ENCODE measurements around the gene RFPL1.

The RFPL1 gene

DNA sequence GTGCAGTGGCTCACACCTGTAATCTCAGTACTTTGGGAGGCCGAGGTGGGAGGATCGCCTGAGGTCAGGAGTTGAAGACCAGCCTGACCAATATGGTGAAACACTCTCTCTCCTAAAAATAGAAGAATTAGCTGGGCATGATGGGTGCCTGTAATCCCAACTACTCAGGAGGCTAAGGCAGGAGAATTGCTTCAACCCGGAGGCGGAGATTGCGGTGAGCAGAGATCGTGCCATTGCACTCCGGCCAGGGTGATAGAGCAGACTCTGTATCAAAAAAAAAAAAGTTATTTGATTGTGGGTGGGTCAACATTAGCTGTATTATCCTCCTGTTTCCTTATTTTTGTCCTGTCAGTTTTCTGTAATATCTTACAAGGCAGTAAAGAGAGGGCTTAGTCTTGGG is 11.9 kb upstream of the RFPL1 start:
- TF ChIP-seq, protein P1, sequence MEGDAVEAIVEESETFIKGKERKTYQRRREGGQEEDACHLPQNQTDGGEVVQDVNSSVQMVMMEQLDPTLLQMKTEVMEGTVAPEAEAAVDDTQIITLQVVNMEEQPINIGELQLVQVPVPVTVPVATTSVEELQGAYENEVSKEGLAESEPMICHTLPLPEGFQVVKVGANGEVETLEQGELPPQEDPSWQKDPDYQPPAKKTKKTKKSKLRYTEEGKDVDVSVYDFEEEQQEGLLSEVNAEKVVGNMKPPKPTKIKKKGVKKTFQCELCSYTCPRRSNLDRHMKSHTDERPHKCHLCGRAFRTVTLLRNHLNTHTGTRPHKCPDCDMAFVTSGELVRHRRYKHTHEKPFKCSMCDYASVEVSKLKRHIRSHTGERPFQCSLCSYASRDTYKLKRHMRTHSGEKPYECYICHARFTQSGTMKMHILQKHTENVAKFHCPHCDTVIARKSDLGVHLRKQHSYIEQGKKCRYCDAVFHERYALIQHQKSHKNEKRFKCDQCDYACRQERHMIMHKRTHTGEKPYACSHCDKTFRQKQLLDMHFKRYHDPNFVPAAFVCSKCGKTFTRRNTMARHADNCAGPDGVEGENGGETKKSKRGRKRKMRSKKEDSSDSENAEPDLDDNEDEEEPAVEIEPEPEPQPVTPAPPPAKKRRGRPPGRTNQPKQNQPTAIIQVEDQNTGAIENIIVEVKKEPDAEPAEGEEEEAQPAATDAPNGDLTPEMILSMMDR (IDR thresholded peaks at IDR 0.05; ENCODE audit: low read depth, low read length): no peak
- Histone ChIP-seq H3K27ac (no peak overlapping the region), H3K4me3 (ENCODE audit: low read depth, low read length) (no peak overlapping the region), H3K27me3 (ENCODE audit: insufficient read depth, low read depth, severe bottlenecking) (no peaks in the 10 kb centered on the region), H3K9me3 (ENCODE audit: severe bottlenecking) (no peaks in the 10 kb centered on the region), H3K36me3 (no peaks in the 10 kb centered on the region)
- no peak for DNase-seq

DNA sequence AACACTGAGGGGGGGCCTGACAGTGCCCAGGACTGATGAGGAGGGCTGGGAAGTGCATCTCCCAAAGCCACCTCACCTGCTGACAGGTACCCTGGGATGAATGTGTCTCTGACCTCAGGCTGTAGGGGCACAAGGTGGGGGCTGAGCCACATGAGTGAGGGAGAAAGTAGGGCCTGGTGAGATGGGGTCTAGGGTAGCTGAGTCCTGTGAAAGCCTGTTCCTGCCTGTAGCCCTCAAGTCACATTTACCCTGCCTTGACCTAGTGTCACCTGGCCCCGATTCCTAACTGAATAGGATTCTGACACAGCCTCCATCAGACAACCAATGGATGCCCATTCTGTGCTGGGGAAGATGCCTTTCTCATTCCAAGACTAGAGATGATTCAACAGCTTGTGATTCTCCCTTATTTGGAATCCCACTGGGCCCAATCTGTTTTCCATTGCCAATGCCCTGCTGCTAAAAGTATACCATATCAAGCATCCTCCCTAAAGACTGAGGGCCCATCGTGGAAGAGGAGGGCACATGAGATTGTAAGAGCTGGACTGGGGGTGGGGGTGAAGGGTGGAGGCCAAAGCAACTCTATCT is 11.1 kb upstream of the RFPL1 start:
- Histone ChIP-seq H3K36me3 (no peaks in the 10 kb centered on the region), H3K27ac (no peak overlapping the region), H3K9me3 (ENCODE audit: severe bottlenecking) (no peaks in the 10 kb centered on the region), H3K27me3 (ENCODE audit: insufficient read depth, low read depth, severe bottlenecking) (no peaks in the 10 kb centered on the region), H3K4me3 (ENCODE audit: low read depth, low read length) (no peak overlapping the region)
- TF ChIP-seq, protein P1 (IDR thresholded peaks at IDR 0.05; ENCODE audit: low read depth, low read length): no peak
- DNase-seq: no peak

DNA sequence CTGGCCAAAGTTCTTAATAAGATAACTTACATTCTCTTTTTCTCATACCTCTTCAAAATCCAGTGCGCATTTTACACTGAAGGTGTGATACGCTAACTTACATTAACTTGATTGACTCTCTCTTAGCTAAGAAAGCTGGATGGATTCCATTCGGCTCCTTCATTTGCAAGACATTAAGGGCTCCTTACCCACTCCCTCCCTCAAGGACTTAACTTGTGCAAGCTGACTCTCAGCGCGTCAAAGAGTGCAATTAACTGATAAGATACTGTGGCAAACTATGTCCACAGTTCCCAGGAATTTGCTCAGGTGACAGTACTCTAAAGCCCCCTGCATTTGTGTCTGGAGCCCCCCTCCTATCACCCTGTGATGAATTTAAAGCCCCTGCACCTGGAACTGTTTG is 6.4 kb upstream of the RFPL1 start:
- no peak for DNase-seq
- no peak overlapping the region for H3K27ac ChIP-seq
- H3K36me3 ChIP-seq: no peaks in the 10 kb centered on the region
- TF ChIP-seq, protein P1 (IDR thresholded peaks at IDR 0.05; ENCODE audit: low read depth, low read length): no peak
- H3K4me3 ChIP-seq (ENCODE audit: low read depth, low read length): no peak overlapping the region
- H3K27me3 ChIP-seq (ENCODE audit: insufficient read depth, low read depth, severe bottlenecking): no peaks in the 10 kb centered on the region
- no peaks in the 10 kb centered on the region for H3K9me3 ChIP-seq (ENCODE audit: severe bottlenecking)

DNA sequence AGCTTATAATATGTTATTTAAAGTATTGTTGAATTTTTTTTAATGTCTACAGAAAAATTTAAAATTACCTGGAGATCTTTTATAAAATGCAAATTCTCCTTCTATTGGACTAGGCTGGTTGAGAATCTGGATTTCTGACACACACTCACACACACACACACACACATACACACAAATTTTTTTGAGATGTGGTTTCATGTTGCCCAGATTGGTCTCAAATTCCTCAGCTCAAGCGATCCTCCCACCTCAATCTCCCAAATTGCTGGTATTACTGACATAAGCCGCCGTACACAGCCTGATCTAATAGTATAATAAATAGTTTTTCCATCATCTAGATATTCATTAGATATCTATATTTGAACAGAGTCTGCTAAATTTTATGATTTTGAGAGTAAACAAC is 4.5 kb upstream of the RFPL1 start:
- Histone ChIP-seq H3K27ac (no peak overlapping the region), H3K27me3 (ENCODE audit: insufficient read depth, low read depth, severe bottlenecking) (no peaks in the 10 kb centered on the region), H3K36me3 (no peaks in the 10 kb centered on the region), H3K9me3 (ENCODE audit: severe bottlenecking) (no peaks in the 10 kb centered on the region), H3K4me3 (ENCODE audit: low read depth, low read length) (no peak overlapping the region)
- DNase-seq: no peak
- TF ChIP-seq, protein P1 (IDR thresholded peaks at IDR 0.05; ENCODE audit: low read depth, low read length): no peak

DNA sequence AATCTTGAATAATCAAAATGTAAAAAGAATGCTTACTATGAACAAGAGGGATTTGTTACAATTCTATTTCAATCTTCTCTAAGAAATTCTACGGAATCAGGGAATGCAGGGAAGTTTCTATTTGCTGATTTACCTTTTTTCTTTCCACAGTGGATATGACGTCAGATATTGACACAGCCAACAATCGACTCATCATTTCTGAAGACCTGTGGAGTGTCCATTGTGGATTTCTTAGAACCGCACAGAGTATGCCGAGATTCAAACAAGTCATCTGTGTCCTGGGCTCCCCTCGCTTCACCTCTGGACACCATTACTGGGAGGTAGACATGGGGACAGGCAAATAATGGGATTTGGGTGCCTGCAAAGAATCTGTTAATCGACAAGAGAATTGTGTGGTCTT is 4.1 kb upstream of the RFPL1 start:
- H3K4me3 ChIP-seq (ENCODE audit: low read depth, low read length): no peak overlapping the region
- no peak for DNase-seq
- H3K27me3 ChIP-seq (ENCODE audit: insufficient read depth, low read depth, severe bottlenecking): no peaks in the 10 kb centered on the region
- no peaks in the 10 kb centered on the region for H3K36me3 ChIP-seq
- H3K27ac ChIP-seq: no peak overlapping the region
- TF ChIP-seq, protein P1 (IDR thresholded peaks at IDR 0.05; ENCODE audit: low read depth, low read length): no peak
- no peaks in the 10 kb centered on the region for H3K9me3 ChIP-seq (ENCODE audit: severe bottlenecking)

Measured in WERI-Rb-1 (cell line).